ENCODE data around the gene PCDH9. TPM values are rescaled to one million over a fixed set of nuclear protein-coding genes. Genes with fewer than 3 reads are reported as not detected.

Gene PCDH9
- total RNA-seq, 1 donor from 2014 or later, result 1.9 TPM

DNA sequence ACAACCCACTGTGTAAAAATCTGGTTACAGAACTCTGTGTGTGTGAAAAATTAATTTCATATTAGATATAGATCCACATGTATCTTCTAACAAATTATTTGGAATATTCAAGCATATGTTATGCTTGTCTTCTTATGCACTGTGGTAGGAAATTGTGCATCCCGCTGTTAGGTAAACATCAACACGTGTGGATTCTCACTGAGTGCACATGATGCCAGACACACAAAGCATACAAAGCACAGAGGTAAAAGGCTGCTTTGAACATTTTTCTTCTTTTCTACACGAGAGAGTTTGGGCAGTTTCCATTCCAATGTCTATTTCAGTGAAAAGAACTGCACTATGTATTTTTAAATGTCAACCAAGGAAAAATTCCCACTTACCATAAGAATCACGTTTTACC, 354.9 kb downstream of the PCDH9 start:
- H3K27me3 Mint-ChIP-seq (ENCODE audit: unreplicated experiment), result peaks cover 2% of the 10 kb centered on the region
- no peaks in the 10 kb centered on the region for H3K36me3 Mint-ChIP-seq (ENCODE audit: low read depth, unreplicated experiment)
- no peak overlapping the region for H3K27ac Mint-ChIP-seq (ENCODE audit: unreplicated experiment)
- no peaks in the 10 kb centered on the region for H3K9me3 Mint-ChIP-seq (ENCODE audit: unreplicated experiment)
- DNase-seq (ENCODE audit: low spot score), result no peak
- no peak overlapping the region for H3K4me3 Mint-ChIP-seq (ENCODE audit: unreplicated experiment)
- H3K4me1 Mint-ChIP-seq (ENCODE audit: unreplicated experiment), result no peaks in the 10 kb centered on the region
- no peak for TF ChIP-seq CTCF (IDR thresholded peaks at IDR 0.05; ENCODE audit: unreplicated experiment)

DNA sequence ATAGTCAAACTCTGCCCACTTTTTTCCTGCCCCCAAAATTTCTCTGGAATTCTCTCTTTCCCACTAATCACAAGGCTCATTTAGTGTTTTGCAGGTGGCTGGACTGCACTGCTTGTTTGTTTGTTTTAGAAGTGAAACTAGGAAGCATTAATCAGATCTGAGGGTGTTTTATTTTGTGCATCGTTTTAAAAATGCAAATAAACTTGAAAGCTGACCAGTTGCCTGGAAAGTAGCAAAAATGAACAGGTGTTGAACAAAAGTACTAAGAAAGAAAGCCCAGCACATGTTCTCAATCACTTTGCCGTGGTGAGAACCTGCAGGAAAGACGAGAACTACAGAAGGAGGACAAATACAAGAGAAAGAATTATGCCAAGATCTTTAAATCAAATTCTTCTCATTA, 365.5 kb downstream of the PCDH9 start:
- Mint-ChIP-seq H3K4me1 (ENCODE audit: unreplicated experiment) (peaks cover 3% of the 10 kb centered on the region), H3K4me3 (ENCODE audit: unreplicated experiment) (no peak overlapping the region), H3K27ac (ENCODE audit: unreplicated experiment) (no peak overlapping the region), H3K36me3 (ENCODE audit: low read depth, unreplicated experiment) (no peaks in the 10 kb centered on the region), H3K9me3 (ENCODE audit: unreplicated experiment) (no peaks in the 10 kb centered on the region), H3K27me3 (ENCODE audit: unreplicated experiment) (no peaks in the 10 kb centered on the region)
- no peak for DNase-seq (ENCODE audit: low spot score)
- TF ChIP-seq CTCF (IDR thresholded peaks at IDR 0.05; ENCODE audit: unreplicated experiment), result no peak

DNA sequence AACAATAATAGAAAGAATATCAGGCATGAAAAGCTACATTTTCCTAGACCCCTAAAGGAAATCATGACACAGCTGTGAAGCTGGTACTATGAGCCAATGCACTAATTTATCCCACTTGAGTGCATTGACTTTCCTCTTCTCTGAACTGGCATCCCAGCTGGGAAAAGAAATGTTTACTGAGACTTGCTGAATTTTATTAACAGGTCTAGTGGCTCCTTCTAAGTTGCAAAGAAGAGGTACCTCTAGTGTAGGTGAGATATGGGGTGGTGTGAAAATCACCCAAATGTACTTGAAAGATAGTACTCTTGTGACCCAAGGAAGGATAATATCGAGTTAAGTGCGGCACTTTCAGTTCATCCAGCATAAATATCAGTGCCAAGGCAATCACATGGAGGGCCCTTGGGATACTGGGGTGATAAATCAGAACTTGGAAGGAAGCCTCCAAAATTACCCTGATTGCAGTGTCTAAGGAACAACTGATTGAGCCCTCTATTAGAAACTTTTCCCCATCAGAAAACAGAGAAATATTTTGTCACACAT, 369.2 kb downstream of the PCDH9 start:
- no peak overlapping the region for H3K4me3 Mint-ChIP-seq (ENCODE audit: unreplicated experiment)
- no peak for DNase-seq (ENCODE audit: low spot score)
- no peak overlapping the region for H3K27ac Mint-ChIP-seq (ENCODE audit: unreplicated experiment)
- H3K36me3 Mint-ChIP-seq (ENCODE audit: low read depth, unreplicated experiment), result no peaks in the 10 kb centered on the region
- H3K27me3 Mint-ChIP-seq (ENCODE audit: unreplicated experiment), result no peaks in the 10 kb centered on the region
- peaks cover 18% of the 10 kb centered on the region for H3K4me1 Mint-ChIP-seq (ENCODE audit: unreplicated experiment)
- no peak for TF ChIP-seq CTCF (IDR thresholded peaks at IDR 0.05; ENCODE audit: unreplicated experiment)
- H3K9me3 Mint-ChIP-seq (ENCODE audit: unreplicated experiment), result no peaks in the 10 kb centered on the region

- no peak overlapping the region for H3K27ac Mint-ChIP-seq (ENCODE audit: unreplicated experiment)
- H3K4me3 Mint-ChIP-seq (ENCODE audit: unreplicated experiment), result no peak overlapping the region
- no peaks in the 10 kb centered on the region for H3K36me3 Mint-ChIP-seq (ENCODE audit: low read depth, unreplicated experiment)
- H3K9me3 Mint-ChIP-seq (ENCODE audit: unreplicated experiment), result no peaks in the 10 kb centered on the region
- TF ChIP-seq CTCF (IDR thresholded peaks at IDR 0.05; ENCODE audit: unreplicated experiment), result no peak
- H3K27me3 Mint-ChIP-seq (ENCODE audit: unreplicated experiment), result no peaks in the 10 kb centered on the region
- DNase-seq (ENCODE audit: low spot score), result no peak
- peaks cover 18% of the 10 kb centered on the region for H3K4me1 Mint-ChIP-seq (ENCODE audit: unreplicated experiment)
These were observed 369.9 kb downstream of the PCDH9 start for GRCh38 chr13:66859934-66860877.

GRCh38 chr13:66859078-66859477, 371.1 kb downstream of the PCDH9 start:
- DNase-seq (ENCODE audit: low spot score), result no peak
- Mint-ChIP-seq H3K4me1 (ENCODE audit: unreplicated experiment) (peaks cover 21% of the 10 kb centered on the region), H3K36me3 (ENCODE audit: low read depth, unreplicated experiment) (no peaks in the 10 kb centered on the region), H3K4me3 (ENCODE audit: unreplicated experiment) (no peak overlapping the region), H3K27ac (ENCODE audit: unreplicated experiment) (no peak overlapping the region), H3K27me3 (ENCODE audit: unreplicated experiment) (no peaks in the 10 kb centered on the region), H3K9me3 (ENCODE audit: unreplicated experiment) (no peaks in the 10 kb centered on the region)
- no peak for TF ChIP-seq CTCF (IDR thresholded peaks at IDR 0.05; ENCODE audit: unreplicated experiment)

Data from endothelial cell (in vitro differentiated cells).